ENCODE measurements around the gene SMYD3. TPM values are rescaled to one million over a fixed set of nuclear protein-coding genes. Genes with fewer than 3 reads are reported as not detected.
A peak's percentile ranks its signal among the peaks of the same experiment; 100 is the strongest.

Gene SMYD3
- total and polyA plus RNA-seq, 10 donors = 12.5 to 33.1 (median 21.0) TPM

DNA sequence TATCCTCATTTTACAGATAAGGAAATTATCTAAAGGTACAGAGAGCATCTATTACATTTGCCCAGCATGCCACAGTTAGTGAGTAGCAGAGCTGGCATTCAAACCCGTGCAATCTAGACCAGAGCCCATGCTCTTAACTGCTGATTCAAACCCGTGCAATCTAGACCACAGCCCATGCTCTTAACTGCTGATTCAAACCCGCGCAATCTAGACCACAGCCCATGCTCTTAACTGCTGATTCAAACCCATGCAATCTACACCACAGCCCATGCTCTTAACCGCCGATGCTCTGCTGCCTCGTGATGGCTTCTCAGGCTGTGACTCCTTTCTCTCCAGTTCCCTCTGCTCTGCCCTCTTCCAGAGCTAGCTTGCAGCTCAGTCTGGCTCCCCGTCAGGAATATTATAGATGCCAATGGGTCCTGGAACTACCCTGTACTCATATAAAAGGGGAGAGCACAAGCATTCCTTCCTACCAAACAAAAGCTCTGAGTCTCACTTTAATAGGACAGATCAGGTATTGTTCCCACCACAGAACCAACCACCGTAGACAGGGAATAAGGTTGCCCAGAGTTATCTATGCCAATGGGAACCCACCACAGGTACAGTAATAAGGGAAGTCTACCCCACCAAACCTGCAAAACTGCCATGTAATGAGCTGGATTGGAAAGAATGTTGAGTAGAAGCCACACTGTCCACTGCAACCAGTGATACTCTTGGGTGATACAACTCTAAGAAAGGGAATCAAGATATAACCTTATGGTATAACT, 78.4 kb downstream of the SMYD3 start:
- DNase-seq = no peak
- 65 to 75% (median 70%) methylated on average over 8 to 9 of the region's 9 CpGs for WGBS, 5 donors
- Histone ChIP-seq H3K27me3 (replicated peaks in 1 of 7) (no peaks in the 10 kb centered on the region), H3K4me3 (no peak overlapping the region), H3K36me3 (no peaks in the 10 kb centered on the region), H3K4me1 (no peaks in the 10 kb centered on the region), H3K27ac (peak overlapping the region in 2 of 8 donors; percentile 1 to 15), H3K9me3 (peaks cover 0 to 10% (median 5%) of the 10 kb centered on the region in 8 donors)
- TF ChIP-seq CTCF (IDR thresholded peaks at IDR 0.05 in 8 of 11, conservative IDR thresholded peaks at IDR 0.05 in 3 of 11) (no peak), POLR2A (IDR thresholded peaks at IDR 0.05) (no peak), POLR2AphosphoS5 (IDR thresholded peaks at IDR 0.05) (no peak)
- intact Hi-C loops (cut with DNase I; ENCODE audit: low total_unique reads) = no loop called here

DNA sequence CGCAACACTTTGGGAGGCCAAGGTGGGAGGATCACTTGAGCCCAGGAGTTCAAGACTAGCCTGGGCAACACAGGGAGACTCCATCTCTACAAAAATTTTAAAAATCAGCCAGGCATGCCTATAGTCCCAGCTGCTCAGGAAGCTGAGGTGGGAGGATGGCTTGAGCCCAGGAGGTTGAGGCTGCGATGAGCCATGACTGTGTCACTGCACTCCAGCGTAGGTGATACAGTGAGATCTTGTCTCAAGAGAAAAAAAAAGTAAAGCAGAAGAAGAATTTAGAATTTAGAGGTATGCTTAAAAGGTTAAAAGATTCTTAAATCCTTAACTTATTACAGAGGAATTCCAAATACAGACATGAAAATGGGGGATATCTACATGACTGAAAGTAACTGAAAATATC, 79.5 kb downstream of the SMYD3 start:
- Histone ChIP-seq H3K4me1 (no peaks in the 10 kb centered on the region), H3K27me3 (replicated peaks in 1 of 7) (no peaks in the 10 kb centered on the region), H3K4me3 (no peak overlapping the region), H3K9me3 (no peaks in the 10 kb centered on the region), H3K36me3 (no peaks in the 10 kb centered on the region), H3K27ac (no peak overlapping the region)
- WGBS, 5 donors = 80 to 86% (median 83%) methylated on average over 3 of the region's 3 CpGs
- intact Hi-C loops (cut with DNase I; ENCODE audit: low total_unique reads) = no loop called here
- TF ChIP-seq POLR2AphosphoS5 (IDR thresholded peaks at IDR 0.05) (no peak), CTCF (IDR thresholded peaks at IDR 0.05 in 8 of 11, conservative IDR thresholded peaks at IDR 0.05 in 3 of 11) (no peak), POLR2A (IDR thresholded peaks at IDR 0.05) (no peak)
- no peak for DNase-seq

DNA sequence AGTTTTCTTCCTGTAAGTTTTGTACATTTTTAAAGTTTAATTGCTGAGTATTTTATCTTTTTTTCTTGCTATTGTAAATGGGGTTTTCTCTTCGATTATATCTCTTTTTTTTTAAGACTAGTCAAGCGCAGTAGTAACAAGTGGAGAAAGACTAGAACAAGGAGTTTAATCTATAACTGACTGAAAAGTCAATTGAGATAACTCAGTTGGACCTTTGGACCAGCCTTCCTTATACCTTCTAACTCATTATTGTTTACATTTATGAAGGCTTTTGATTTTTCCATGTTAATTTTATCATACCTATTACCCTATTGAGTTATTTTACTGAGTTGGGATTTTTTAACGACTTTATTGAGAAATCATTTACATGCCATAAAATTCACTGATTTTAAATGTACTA, 81.2 kb downstream of the SMYD3 start:
- no peaks in the 10 kb centered on the region for H3K9me3 ChIP-seq
- no peak overlapping the region for H3K27ac ChIP-seq
- intact Hi-C loops (cut with DNase I; ENCODE audit: low total_unique reads) = no loop called here
- no peaks in the 10 kb centered on the region for H3K36me3 ChIP-seq
- no peaks in the 10 kb centered on the region for H3K27me3 ChIP-seq (replicated peaks in 1 of 7)
- H3K4me1 ChIP-seq = no peaks in the 10 kb centered on the region
- TF ChIP-seq POLR2AphosphoS5 (IDR thresholded peaks at IDR 0.05) = no peak
- no peak for TF ChIP-seq CTCF (IDR thresholded peaks at IDR 0.05 in 8 of 11, conservative IDR thresholded peaks at IDR 0.05 in 3 of 11)
- no peak for TF ChIP-seq POLR2A (IDR thresholded peaks at IDR 0.05)
- WGBS, 5 donors = 92 to 99% (median 94%) methylated on average over 3 of the region's 3 CpGs
- no peak for DNase-seq
- no peak overlapping the region for H3K4me3 ChIP-seq

DNA sequence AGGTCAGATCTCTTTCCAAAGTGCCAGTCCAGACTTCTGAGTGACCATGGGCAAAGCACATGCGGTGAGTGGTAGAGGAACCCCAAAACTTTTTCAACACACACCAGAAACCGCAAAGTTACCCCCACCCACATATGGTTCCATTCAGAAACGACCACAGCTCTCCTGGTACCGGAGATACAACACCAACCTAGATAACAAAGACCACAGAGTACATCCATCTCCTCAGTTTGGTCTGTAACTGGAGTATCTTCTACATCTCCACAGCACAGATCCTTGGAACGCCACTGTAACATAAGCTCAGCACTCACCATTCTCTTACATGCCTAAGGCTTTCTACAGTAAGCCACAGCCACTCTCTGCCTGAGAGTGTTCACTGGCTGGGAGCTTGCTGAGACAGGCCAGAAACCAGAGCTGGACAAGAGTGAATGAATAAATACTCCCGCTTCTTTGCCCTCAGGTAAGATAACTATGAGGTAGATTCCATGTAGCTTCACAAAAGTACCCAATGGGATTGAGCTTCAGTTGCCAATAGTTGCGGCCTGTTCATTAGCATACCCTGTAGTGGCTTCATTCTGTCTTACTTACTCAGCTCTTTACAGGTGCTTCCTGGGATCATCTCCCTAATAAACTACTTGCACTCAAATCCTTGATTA, 81.8 kb downstream of the SMYD3 start:
- no peak for DNase-seq
- intact Hi-C loops (cut with DNase I; ENCODE audit: low total_unique reads) = no loop called here
- TF ChIP-seq POLR2A (IDR thresholded peaks at IDR 0.05) = no peak
- no peak for TF ChIP-seq CTCF (IDR thresholded peaks at IDR 0.05 in 8 of 11, conservative IDR thresholded peaks at IDR 0.05 in 3 of 11)
- TF ChIP-seq POLR2AphosphoS5 (IDR thresholded peaks at IDR 0.05) = no peak

More for the DNA sequence above, 81.8 kb downstream of the SMYD3 start:
- Histone ChIP-seq H3K9me3 (no peaks in the 10 kb centered on the region), H3K27me3 (replicated peaks in 1 of 7) (no peaks in the 10 kb centered on the region), H3K27ac (no peak overlapping the region), H3K4me1 (no peaks in the 10 kb centered on the region), H3K4me3 (no peak overlapping the region), H3K36me3 (no peaks in the 10 kb centered on the region)
- WGBS, 5 donors = 92 to 96% (median 95%) methylated on average over 7 of the region's 7 CpGs

Data from spleen (tissue), 11 donors.